Right renal cortex interstitium (tissue), 3 donors: Measurements from ENCODE around the gene FKBP1A. TPM values are rescaled to one million over a fixed set of nuclear protein-coding genes. Genes with fewer than 3 reads are reported as not detected.

Source experiments
- DNase-seq, 3 donors: peaks; one replicate each; pipeline ENCODE4 v3.0.0-alpha.2; 2013; ENCODE audit warnings: low read depth in 3 of 3, low spot score in 2 of 3
- polyA plus RNA-seq, 3 donors: library from polyadenylated mRNA; unstranded; fragments of 120-200 nt; gene quantifications; one replicate each; pipeline ENCODE4 v1.2.1, GENCODE V29; 2013; ENCODE audit not compliant: insufficient read length in 3 of 3

The FKBP1A gene
- polyA plus RNA-seq, 3 donors = 388 to 407 (median 406) TPM

GRCh38 chr20:1335961-1336698, 56.7 kb downstream of the FKBP1A start:
- DNase-seq = no peak

- DNase-seq = no peak
Measured at GRCh38 chr20:1334761-1335160, 58.1 kb downstream of the FKBP1A start.

- no peak for DNase-seq
Measured at GRCh38 chr20:1334370-1334731, 58.5 kb downstream of the FKBP1A start.

GRCh38 chr20:1333462-1334369, 59.1 kb downstream of the FKBP1A start:
- DNase-seq = no peak

GRCh38 chr20:1332749-1333300, 60.0 kb downstream of the FKBP1A start:
- DNase-seq = no peak

GRCh38 chr20:1331801-1332453, 60.9 kb downstream of the FKBP1A start:
- no peak for DNase-seq

- DNase-seq = no peak
Measured at GRCh38 chr20:1331101-1331500, 61.8 kb downstream of the FKBP1A start.

- DNase-seq = no peak
Measured at GRCh38 chr20:1330075-1330830, 62.6 kb downstream of the FKBP1A start.

GRCh38 chr20:1328680-1329330, 64.0 kb downstream of the FKBP1A start, which contains the start of gene SDCBP2:
Gene SDCBP2, minus strand, starts transcription at chr20:1329139. Its CDS starts 8,723 bp downstream, at chr20:1320416.
- no peak for DNase-seq

- DNase-seq = no peak
Measured at GRCh38 chr20:1327827-1328679, 64.8 kb downstream of the FKBP1A start.

GRCh38 chr20:1327241-1327653, 65.6 kb downstream of the FKBP1A start:
- no peak for DNase-seq

- no peak for DNase-seq
Measured at GRCh38 chr20:1326031-1326930, 66.6 kb downstream of the FKBP1A start.

GRCh38 chr20:1325173-1326030, 67.5 kb downstream of the FKBP1A start:
- DNase-seq = peak; percentile 89 to 93 (median 92)

GRCh38 chr20:1324598-1325172, 68.2 kb downstream of the FKBP1A start:
- DNase-seq = no peak

GRCh38 chr20:1323830-1324597, 68.8 kb downstream of the FKBP1A start:
- DNase-seq = no peak

GRCh38 chr20:1323256-1323655, 69.6 kb downstream of the FKBP1A start:
- DNase-seq = no peak
